ENCODE data around the gene LHFPL3. TPM values are rescaled to one million over a fixed set of nuclear protein-coding genes. Genes with fewer than 3 reads are reported as not detected.

LHFPL3 gene
- total and polyA plus RNA-seq, 9 of the 15 experiments (the other 6 are each of a cell fraction or from before 2014, with no cell fraction given) = 0.21 to 0.52 TPM; not detected in 7

GRCh38 chr7:104845557-104845956, 517.2 kb downstream of the LHFPL3 start (continued):
- no peak for TF ChIP-seq MGA (IDR thresholded peaks at IDR 0.05)
- TF ChIP-seq CBX1 (IDR thresholded peaks at IDR 0.05; ENCODE audit: low read depth) = no peak
- no peak for TF ChIP-seq SETDB1 (IDR thresholded peaks at IDR 0.05; ENCODE audit: low read length)

Data from K562 (cell line).